ENCODE data around the gene MAST2.
"Not testable (repeated sequence)": the region's sequence is repeated elsewhere in the genome, so short reads cannot be mapped to it uniquely, and the experiment has no call there.

The MAST2 gene

DNA sequence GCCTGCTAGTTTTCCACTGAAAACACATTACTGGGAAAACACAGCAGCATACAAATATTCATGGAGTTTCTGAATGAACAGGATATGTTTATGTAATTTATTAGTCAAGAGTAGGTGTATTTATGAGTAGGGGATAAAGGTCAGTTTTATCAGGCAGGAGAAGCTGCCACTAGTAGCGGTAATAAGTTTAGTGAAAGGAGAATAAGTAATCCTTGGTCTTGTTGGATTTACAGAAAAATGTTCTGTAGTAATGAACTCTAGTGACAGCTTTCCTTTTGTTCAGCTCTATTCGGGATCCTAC lies 1.2 kb downstream of the MAST2 start:
- no peak for DNase-seq (ENCODE audit: low read depth, low spot score)
- peak overlapping the region; percentile 71 for H3K4me3 ChIP-seq (ENCODE audit: low read length)

DNA sequence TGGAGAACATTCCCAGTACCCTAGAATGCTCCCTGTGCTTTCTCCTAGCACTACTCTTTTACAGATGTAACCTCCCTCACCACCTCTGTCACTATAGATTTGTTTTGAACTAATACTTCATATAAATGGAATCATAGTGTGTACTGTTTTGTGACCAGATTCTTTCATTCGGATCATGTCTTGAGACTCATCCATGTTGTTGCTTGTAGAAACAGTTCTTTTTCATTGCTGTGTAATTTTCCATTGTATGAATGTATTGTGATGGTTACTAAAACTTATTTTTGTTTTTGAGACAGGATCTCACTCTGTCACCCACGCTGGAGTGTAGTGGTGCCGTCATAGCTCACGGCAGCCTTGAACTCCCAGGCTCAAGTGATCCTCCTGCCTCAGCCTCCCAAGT lies 2.7 kb downstream of the MAST2 start:
- no peak for DNase-seq (ENCODE audit: low read depth, low spot score)
- no peak overlapping the region for H3K4me3 ChIP-seq (ENCODE audit: low read length)

DNA sequence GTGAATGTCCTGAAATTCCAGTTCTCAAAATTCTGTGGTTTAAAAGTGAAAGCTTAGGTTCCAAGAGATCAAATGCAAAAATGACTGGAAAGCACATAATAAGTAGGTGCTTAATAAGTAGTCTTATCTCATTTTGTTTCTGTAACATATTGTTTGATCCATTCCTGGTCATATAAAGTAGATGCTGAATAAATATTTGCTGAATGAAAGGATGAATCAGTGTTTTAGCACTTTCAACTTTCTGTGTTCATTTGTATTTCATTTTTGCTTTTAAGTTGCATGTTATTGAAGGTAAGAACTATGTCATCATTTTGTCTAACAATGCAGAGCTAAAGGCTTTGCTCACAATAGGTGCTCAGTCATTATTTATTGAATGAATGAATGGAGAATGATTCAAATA lies 6.3 kb downstream of the MAST2 start:
- no peak overlapping the region for H3K4me3 ChIP-seq (ENCODE audit: low read length)
- DNase-seq (ENCODE audit: low read depth, low spot score): no peak

DNA sequence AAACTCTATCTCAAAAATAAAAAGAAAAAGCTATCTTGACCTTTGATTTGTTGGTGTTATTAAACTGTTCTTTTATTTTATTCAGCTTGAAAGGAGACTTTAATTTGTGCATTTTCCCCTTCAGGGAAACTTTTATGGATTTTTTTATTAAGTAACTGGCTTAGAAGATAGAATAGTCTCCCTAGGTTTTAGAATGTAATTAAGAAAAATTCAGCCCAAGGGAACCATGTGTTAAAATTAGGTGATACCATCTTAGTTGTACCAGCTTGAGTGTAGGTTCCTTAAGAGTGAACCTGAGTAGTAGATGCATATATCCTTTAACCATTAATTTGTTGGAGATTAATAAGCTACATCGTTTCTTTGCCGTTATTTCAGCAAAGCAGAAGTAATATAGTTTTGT lies 11.4 kb downstream of the MAST2 start:
- H3K4me3 ChIP-seq (ENCODE audit: low read length): no peak overlapping the region

DNA sequence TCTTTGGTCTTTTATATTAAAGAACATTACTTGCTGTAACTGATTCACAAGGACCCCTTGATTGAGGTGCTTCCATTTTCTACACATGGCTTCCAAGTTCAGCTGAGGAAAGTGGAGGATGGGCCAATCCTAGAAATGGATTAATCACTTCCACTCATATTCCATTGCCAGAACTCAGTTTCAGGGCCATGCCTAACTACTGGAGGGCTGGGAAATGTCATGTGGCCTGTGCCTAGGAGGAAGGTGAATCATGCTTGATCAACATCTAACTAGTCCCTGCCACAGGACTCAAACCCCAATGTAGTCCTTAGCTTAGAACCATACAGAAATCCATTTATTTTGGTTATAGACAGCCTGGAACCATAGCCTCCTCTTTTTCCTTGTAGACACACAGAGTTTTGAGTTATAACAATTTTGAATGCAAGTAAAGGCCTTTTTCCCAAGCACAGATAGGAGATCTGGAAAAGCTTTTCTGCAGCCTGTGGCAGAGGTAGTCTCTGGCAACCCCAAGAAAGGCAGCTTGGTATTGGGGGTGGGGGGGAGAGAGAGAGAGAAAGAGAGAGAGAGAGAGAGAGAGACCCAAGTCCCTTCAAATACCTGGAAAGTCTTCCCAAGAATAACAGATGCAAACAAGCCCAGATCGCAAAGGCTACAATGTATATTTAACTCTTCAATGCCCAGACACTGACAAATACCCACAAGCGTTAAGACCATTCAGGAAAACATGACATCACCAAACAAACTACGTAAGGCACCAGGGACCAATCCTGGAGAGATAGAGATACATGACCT lies 12.5 kb downstream of the MAST2 start:
- no peak for DNase-seq (ENCODE audit: low read depth, low spot score)
- H3K4me3 ChIP-seq (ENCODE audit: low read length): no peak overlapping the region

More for the DNA sequence above, 11.4 kb downstream of the MAST2 start:
- DNase-seq (ENCODE audit: low read depth, low spot score): no peak

DNA sequence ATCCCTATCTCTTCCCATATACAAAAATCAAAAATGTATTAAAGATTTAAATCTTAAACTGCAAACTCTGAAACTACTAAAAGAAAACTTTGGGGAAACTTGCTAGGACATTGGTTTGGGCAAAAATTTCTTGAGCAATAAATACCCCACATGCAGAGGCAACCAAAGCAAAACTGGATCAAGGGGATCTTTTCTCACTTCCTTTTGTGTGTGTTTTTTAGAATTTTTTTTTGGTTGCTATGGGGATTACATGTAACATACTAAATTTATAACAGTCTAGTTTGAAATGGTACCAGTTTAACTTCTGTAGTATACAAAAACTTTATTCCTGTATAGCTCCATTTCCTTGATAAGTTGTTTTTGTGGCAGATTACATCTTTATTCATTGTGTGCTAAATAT lies 16.8 kb downstream of the MAST2 start:
- H3K4me3 ChIP-seq (ENCODE audit: low read length): no peak overlapping the region
- DNase-seq (ENCODE audit: low read depth, low spot score): no peak

DNA sequence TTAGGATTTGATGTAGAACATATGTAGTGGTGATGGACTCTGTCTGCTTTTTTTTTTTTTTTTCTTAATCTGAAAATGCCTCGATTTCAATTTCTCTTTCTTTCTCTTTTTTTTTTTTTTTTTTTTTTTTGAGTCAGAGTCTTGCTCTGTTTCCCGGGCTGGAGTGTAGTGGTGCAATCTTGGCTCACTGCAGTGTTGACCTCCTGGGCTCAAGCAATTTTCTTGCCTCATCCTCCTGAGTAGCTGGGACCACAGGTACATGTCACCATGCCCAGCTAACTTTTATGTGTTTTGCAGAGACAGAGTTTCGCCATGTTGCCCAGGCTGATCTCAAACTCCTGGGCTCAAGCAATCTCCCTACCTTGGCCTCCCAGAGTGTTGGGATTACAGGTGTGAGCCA lies 17.4 kb downstream of the MAST2 start:
- no peak overlapping the region for H3K4me3 ChIP-seq (ENCODE audit: low read length)
- no peak for DNase-seq (ENCODE audit: low read depth, low spot score)

DNA sequence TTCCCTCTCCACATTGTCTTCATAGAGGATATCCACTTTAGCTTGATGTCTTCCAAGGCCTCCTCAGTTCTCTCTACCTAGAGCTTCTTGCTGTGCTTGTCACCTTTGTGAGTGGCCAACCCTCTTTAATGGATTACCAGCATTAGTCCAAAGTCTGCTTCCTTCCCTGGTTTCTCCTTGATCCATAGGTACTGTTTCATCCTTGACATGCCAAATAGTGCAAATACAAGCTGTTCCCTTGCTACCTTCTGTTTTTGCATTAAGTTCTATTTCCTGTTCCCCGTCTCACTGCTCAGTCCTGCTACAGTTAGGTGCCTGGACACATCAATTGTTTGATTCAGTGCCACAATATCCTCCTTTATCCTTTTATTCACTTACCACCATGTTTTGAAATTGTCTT lies 19.2 kb downstream of the MAST2 start:
- DNase-seq (ENCODE audit: low read depth, low spot score): no peak
- H3K4me3 ChIP-seq (ENCODE audit: low read length): no peak overlapping the region

DNA sequence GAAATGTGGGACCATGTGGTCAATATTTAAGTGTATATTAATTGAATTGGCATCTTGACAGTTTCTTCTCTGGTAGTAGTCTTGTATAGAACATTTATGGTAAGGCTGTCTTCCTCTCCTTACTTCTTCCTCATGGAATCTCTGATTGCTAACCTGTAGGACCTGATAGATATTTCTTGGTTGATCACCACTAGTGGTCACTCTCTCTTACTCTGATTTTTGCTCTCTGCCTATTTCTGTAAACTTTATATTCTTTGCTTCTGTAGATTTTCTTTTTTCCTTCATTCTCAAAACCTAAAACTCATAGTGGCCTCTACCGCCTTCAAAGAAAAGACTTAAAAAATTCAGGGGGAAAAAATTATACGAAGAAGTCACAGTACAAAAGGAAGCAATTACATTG lies 21.2 kb downstream of the MAST2 start:
- DNase-seq (ENCODE audit: low read depth, low spot score): no peak
- no peak overlapping the region for H3K4me3 ChIP-seq (ENCODE audit: low read length)

DNA sequence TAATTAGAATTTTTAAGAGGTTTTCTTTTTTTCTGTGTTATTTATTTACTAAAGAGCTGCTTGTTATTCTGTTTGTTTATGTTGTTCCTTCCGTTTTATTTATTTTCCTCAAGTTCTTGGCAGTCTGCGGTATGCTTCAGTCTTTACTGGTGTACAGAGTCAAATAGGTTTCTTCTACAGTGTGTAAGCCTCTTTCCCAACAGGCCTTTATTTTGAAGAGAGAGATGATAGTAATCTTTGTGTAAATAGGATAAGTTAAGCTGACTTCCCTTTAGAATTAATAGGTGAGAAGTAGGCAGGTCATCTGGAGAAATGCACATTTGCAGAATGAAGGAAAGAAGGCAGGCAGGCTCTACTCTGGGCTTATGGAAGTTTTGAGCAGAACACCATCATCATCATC lies 23.8 kb downstream of the MAST2 start:
- H3K4me3 ChIP-seq (ENCODE audit: low read length): no peak overlapping the region
- DNase-seq (ENCODE audit: low read depth, low spot score): no peak

DNA sequence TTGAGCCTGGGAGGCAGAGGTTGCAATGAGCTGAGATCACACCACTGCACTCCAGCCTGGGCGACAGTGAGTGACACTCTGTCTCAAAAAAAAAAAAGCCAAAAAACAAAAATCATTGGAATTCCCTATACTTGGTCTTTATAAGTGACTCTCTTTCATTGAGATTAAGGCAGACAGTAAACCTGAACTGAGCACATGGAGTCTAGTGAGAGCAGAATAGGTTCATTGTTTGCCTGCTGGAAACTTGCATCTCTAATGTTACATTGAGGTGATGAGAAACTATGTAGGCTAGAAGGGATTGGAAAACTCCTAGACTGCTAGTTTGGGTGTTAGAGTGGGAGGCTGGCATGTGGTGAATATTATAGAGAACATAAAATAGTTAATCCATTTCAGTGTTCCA lies 25.4 kb downstream of the MAST2 start:
- no peak for DNase-seq (ENCODE audit: low read depth, low spot score)
- H3K4me3 ChIP-seq (ENCODE audit: low read length): no peak overlapping the region

DNA sequence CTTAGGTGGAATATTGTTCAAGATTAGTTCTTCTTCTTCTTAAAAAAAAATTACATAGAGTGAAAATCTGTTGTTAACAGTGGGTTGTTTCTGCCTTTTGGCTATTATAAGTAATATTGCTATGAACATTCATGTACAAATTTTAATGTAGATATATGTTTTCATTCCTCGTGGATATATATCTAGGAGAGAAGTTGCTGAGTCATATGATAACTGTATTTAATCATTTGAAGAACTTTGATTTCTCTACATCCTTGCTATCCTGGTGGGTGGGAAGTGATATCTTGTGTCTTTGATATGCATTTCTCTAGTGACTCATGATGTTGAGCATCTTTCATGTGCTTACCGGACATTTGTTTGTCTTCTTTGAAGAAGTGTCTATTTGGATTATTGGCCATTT lies 29.9 kb downstream of the MAST2 start:
- DNase-seq (ENCODE audit: low read depth, low spot score): no peak
- H3K4me3 ChIP-seq (ENCODE audit: low read length): no peak overlapping the region

DNA sequence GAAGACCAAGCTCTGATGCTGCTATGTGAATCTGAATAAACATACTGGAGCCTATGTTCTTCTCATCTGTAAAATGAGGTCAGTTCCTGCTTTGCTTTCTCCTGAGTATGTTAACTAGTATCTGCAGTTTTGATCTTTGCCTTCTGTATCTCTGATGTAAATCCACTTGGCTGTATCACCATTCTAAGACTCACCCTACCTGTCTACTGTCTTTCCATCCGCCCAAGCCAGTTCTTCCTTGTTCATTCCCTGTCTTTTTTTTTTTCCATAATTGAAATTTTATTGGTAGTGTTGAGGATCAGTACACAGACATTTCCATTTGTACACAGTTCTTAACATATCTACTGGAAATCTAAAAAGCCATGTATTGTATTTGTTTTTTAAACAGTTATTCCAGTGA lies 31.3 kb downstream of the MAST2 start:
- DNase-seq (ENCODE audit: low read depth, low spot score): no peak
- H3K4me3 ChIP-seq (ENCODE audit: low read length): no peak overlapping the region

DNA sequence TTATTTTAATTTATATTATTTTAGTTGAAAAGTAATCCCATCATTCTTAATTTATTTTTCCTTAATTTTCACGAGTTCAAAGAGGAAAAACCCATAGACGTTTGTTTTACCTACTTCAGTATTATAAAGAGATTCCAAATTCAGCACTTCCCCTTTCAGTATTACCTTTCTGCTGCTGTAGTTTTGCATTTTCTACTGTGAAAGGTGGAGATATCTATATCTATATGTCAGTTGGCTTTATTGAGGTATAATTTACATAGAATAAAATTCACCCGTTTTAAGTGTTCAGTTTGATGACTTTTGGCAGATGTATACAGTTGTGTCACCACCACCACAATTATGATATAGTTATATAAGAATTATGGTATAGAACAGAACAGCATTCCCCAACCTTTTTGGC lies 33.0 kb downstream of the MAST2 start:
- no peak for DNase-seq (ENCODE audit: low read depth, low spot score)
- no peak overlapping the region for H3K4me3 ChIP-seq (ENCODE audit: low read length)

DNA sequence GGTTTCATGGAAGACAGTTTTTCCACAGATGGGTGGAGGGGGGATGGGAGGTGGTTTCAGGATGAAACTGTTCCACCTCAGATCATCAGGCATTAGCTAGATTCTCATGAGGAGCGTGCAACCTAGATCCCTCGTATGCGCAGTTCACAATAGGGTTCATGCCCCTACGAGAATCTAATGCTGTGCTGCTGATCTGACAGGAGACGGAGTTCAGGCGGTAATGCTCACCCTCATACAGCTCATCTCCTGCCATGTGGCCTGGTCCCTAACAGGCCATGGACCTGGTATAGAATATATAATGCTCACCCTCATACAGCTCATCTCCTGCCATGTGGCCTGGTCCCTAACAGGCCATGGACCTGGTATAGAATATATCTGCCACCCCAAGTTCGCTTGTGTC lies 33.4 kb downstream of the MAST2 start:
- H3K4me3 ChIP-seq (ENCODE audit: low read length): not testable (repeated sequence)

DNA sequence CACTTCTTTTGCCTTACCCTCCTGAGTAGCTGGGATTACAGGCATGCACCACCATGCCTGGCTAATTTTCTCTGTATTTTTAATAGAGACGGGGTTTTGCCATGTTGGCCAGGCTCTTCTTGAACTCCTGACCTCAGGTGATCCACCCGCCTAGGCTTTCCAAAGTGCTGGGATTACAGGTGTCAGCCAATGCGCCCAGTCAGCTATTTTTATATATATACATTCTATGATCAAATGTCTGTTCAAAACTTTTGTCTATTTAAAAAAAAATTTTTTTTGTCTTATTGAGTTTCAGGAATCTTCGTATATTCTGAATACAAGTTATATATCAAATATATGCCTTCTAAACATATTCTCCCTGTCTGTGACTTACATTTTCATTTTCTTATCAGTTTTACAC lies 34.9 kb downstream of the MAST2 start:
- H3K4me3 ChIP-seq (ENCODE audit: low read length); DNase-seq (ENCODE audit: low read depth, low spot score): not testable (repeated sequence)

More for the DNA sequence above, 33.4 kb downstream of the MAST2 start:
- DNase-seq (ENCODE audit: low read depth, low spot score): not testable (repeated sequence)

DNA sequence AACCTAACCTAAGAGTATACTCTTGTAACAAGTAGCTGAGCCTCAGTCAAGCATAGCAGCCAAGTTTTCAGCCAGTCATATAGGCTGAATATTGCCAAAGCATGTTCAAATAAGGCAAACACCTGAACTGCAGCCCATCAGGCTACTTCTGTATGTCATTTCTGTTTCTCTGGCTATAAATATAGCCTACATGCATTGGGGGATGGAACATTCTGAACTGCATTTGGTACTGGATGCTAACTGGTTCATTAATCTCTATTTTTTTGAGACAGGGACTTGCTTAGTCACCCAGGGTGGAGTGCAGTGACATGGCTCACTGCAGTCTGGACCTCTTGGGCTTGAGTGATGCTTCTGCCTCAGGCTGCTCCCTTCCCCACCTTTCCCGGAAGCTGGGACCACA lies 37.3 kb downstream of the MAST2 start:
- no peak overlapping the region for H3K4me3 ChIP-seq (ENCODE audit: low read length)
- DNase-seq (ENCODE audit: low read depth, low spot score): no peak

DNA sequence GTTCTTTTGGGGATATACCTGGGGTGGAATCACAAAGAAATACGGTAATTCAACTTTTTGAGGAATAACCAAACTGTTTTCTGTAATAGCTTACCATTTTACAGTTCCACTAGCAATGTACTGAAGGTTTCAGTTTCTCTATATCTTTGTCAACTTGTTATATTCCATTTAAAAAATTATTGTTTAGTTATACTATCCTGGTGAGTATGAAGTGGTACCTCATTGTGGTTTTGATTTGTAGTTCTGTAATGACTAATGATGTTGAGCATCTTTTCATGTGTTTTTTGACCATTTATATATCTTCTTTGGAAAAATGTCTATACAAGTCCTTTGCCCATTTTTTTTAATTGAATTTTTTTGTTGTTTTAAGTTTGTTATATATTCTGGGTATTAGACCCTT lies 39.4 kb downstream of the MAST2 start:
- no peak overlapping the region for H3K4me3 ChIP-seq (ENCODE audit: low read length)
- DNase-seq (ENCODE audit: low read depth, low spot score): no peak

DNA sequence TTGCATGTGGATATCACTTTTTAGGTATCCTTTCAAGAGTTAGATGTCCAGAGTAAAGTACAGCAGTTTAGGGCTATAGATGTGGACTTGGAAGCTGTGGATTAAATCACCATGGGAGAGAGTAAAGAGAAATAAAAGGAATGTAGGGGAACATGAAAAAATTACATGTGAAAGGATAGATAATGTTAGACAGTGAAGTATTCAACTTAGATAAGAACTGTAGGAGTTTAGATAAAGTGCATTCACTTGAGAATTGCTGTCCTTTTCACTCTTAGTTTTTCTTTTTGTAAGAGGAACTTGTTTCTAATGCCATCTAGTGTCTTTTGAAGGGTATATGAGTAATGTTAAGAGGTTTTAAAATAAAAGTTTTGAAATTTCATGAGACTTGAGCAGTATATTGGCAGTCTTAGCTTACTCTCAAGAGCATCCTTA lies 40.1 kb downstream of the MAST2 start:
- DNase-seq (ENCODE audit: low read depth, low spot score): no peak
- H3K4me3 ChIP-seq (ENCODE audit: low read length): no peak overlapping the region

DNA sequence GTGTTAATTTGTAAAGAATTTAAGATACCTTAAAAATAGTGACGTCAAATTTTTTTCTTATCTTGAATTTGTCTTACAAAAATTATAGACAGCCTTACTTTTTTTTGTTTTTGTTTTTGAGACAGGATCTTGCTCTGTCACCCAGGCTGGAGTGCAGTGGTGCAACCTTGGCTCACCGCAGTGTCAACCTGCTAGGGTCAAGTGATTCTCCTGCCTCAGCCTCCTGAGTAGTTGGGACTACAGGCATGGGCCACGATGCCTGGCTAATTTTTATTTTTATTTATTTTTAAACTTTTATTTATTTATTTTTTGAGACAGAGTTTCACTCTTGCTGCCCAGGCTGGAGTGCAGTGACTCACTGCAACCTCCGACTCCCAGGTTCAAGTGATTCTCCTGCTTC lies 40.6 kb downstream of the MAST2 start:
- not testable (repeated sequence) for DNase-seq (ENCODE audit: low read depth, low spot score); H3K4me3 ChIP-seq (ENCODE audit: low read length)

DNA sequence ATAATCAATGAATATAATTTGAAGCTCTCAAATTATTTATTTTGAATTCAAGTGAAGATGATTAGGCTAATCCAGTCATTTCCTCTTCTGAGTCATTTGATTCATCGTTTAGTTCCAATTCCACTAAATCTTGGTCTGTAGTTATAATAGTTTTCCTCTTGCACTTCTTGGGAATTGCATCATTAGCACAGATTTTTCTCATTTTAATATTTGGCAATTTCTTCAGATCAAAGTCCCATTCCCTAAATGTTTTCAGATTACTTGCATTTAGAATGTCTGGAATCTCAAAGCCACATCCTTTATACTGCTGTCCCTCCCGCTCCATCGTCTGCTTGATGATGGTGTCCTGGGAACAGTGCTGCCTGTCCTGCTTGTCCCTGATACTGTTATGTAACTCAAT lies 43.5 kb downstream of the MAST2 start:
- H3K4me3 ChIP-seq (ENCODE audit: low read length): no peak overlapping the region
- DNase-seq (ENCODE audit: low read depth, low spot score): no peak

DNA sequence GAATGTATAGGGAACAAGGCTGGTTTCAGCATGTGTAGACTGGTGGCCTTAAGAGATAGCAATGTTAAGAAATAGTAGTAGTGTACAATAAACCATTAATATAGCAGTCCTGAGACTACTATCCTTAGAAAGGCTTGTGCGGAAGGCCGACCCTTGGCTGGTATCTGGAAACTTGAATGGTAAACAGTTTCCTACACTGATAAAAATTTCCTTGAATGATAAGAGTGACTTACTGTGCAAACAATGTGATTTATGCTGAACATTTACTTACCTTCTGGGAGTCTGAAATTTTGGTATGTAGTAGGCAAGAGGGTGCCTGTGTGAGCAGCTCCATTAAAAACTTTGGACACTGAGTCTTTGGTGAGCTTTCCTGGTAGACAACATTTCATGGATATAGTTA lies 44.7 kb downstream of the MAST2 start:
- DNase-seq (ENCODE audit: low read depth, low spot score): no peak
- H3K4me3 ChIP-seq (ENCODE audit: low read length): no peak overlapping the region
